Measurements from ENCODE around the gene SH3BP4. TPM values are rescaled to one million over a fixed set of nuclear protein-coding genes. Genes with fewer than 3 reads are reported as not detected.

SH3BP4 gene
- total RNA-seq, 1 experiment from 2014 or later: 93.8 TPM

DNA sequence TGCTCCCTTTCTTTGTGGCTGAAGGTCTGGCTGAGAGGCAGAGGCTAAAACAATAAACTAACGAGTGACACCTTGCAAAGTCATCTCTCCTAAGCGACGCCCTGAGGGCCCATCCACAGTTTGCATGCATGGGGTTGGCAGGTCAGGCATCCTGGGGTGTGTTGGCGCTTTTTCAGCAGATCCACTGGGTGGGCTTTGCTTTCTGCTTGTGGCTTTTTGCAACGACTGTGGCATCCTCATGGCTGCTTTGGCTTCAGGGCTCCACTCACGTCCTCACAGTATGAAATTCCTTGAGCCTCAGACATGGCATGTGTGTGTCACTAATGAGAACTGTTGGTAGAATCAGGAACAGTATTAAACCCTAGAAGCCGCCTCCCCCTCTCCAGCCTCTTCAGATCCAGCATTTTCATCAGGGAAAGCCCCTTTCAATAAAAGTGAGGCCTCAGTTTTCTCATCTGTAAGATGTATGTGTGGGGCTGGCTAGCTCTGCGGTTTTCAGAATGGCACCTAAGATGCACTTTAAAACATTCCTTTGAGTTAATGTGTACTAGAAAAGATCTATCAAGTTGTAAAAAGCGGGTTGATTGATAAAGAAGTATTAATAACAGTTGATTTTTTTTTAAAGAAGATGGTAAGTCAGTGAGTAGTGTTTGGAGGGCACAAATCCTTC is 72.5 kb downstream of the SH3BP4 start:
- peaks cover 3% of the 10 kb centered on the region; the same call in 1 of the 2 replicates for H3K79me2 ChIP-seq (ENCODE audit: insufficient read depth, low read length)
- no peak overlapping the region for H3K4ac ChIP-seq (ENCODE audit: low read depth, low read length)
- no peak overlapping the region for H3K4me2 ChIP-seq (ENCODE audit: insufficient read depth, insufficient read length, low read length)
- H3K79me1 ChIP-seq (ENCODE audit: insufficient read depth, low read depth, low read length, poor library complexity, severe bottlenecking): peaks cover 8% of the 10 kb centered on the region
- H3T11ph ChIP-seq (ENCODE audit: low read length): no peak overlapping the region
- peaks cover 4 to 36% (median 33%) of the 10 kb centered on the region in 3 experiments; a peak in 6 of 7 replicates for H3K36me3 Mint-ChIP-seq (ENCODE audit: insufficient read depth in 1 of 3, low read depth in 3 of 3)
- H2AK5ac ChIP-seq (ENCODE audit: insufficient read length, low read length): no peak overlapping the region
- no peak overlapping the region for H4K5ac ChIP-seq (ENCODE audit: insufficient read length, low read depth, low read length)
- H3K56ac ChIP-seq (ENCODE audit: insufficient read length, low read depth, low read length): no peak overlapping the region
- WGBS (ENCODE audit: extremely low coverage, insufficient read length, low lambda C conversion rate): 100% methylated on average over 1 of the region's 9 CpGs
- H3K4me1 ChIP-seq (ENCODE audit: insufficient read depth, low read length): peaks cover 4% of the 10 kb centered on the region; the same call in 1 of the 2 replicates
- no peak overlapping the region for H2BK20ac ChIP-seq (ENCODE audit: low read depth, low read length, poor library complexity, severe bottlenecking)
- H3K23ac ChIP-seq (ENCODE audit: insufficient read length, low read depth, low read length): no peak overlapping the region
- no peaks in the 10 kb centered on the region for H3K9me3 ChIP-seq (ENCODE audit: control insufficient read depth, low read depth, low read length)
- no peaks in the 10 kb centered on the region for H3K23me2 ChIP-seq (ENCODE audit: insufficient read length, low read depth, low read length, poor library complexity, severe bottlenecking)
- H4K91ac ChIP-seq (ENCODE audit: insufficient read length, low read depth, low read length): no peak overlapping the region
- H3K27me3 ChIP-seq (ENCODE audit: insufficient read depth, low read length): no peaks in the 10 kb centered on the region
- H3K27ac ChIP-seq (ENCODE audit: insufficient read length, low read depth, low read length): no peak overlapping the region
- peaks cover 48% of the 10 kb centered on the region in 2 experiments for H3K4me1 Mint-ChIP-seq
- no peak overlapping the region for H4K8ac ChIP-seq (replicated peaks; ENCODE audit: insufficient read length, low read depth, low read length)
- H2AFZ ChIP-seq (ENCODE audit: low read length): no peak overlapping the region
- no peaks in the 10 kb centered on the region for H3K9me3 Mint-ChIP-seq
- no peaks in the 10 kb centered on the region for H4K20me1 ChIP-seq (ENCODE audit: control insufficient read depth, insufficient read depth, insufficient read length)
- no peak overlapping the region for H2BK5ac ChIP-seq (ENCODE audit: insufficient read length, low read length)
- no peak overlapping the region for H3K4me3 Mint-ChIP-seq
- no peak overlapping the region for H2BK120ac ChIP-seq (ENCODE audit: low read depth, low read length, poor library complexity, severe bottlenecking)
- no peak overlapping the region for H3K18ac ChIP-seq (ENCODE audit: insufficient read length, low read depth, low read length)
- no peak overlapping the region for H2BK12ac ChIP-seq (ENCODE audit: insufficient read length, low read depth, low read length)
- TF ChIP-seq, protein P1, sequence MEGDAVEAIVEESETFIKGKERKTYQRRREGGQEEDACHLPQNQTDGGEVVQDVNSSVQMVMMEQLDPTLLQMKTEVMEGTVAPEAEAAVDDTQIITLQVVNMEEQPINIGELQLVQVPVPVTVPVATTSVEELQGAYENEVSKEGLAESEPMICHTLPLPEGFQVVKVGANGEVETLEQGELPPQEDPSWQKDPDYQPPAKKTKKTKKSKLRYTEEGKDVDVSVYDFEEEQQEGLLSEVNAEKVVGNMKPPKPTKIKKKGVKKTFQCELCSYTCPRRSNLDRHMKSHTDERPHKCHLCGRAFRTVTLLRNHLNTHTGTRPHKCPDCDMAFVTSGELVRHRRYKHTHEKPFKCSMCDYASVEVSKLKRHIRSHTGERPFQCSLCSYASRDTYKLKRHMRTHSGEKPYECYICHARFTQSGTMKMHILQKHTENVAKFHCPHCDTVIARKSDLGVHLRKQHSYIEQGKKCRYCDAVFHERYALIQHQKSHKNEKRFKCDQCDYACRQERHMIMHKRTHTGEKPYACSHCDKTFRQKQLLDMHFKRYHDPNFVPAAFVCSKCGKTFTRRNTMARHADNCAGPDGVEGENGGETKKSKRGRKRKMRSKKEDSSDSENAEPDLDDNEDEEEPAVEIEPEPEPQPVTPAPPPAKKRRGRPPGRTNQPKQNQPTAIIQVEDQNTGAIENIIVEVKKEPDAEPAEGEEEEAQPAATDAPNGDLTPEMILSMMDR (conservative IDR thresholded peaks at IDR 0.05): no peak
- no peak overlapping the region; the same call in 1 of the 2 replicates for H3K14ac ChIP-seq (ENCODE audit: insufficient read depth, low read length)
- H2BK15ac ChIP-seq (ENCODE audit: low read depth, low read length): no peak overlapping the region
- H3K27ac Mint-ChIP-seq: peak overlapping the region in 1 of 3 experiments; percentile 69; a peak in 3 of 7 replicates
- no peak overlapping the region for H3K9ac ChIP-seq (ENCODE audit: extremely low read depth, insufficient read length, low read length)
- no peak for DNase-seq
- no peaks in the 10 kb centered on the region for H3K27me3 Mint-ChIP-seq (ENCODE audit: low read depth)
